Measurements from ENCODE around the gene PRSS27.

- TF ChIP-seq CTCF (IDR thresholded peaks at IDR 0.05) (no peak), POLR2A (IDR thresholded peaks at IDR 0.05) (no peak), POLR2AphosphoS5 (IDR thresholded peaks at IDR 0.05) (no peak)
Observed at GRCh38 chr16:2698965-2699750, 20.9 kb downstream of the PRSS27 start.
